ENCODE measurements around the gene IGFBP4.

- TF ChIP-seq CTCF (IDR thresholded peaks at IDR 0.05), result no peak
- no peak for TF ChIP-seq POLR2A (IDR thresholded peaks at IDR 0.05)
Measured at GRCh38 chr17:40431231-40431602, 12.0 kb upstream of the IGFBP4 start.

Measured in thyroid gland (tissue), 4 donors.